Measurements from ENCODE around the gene TIGD2.

DNA sequence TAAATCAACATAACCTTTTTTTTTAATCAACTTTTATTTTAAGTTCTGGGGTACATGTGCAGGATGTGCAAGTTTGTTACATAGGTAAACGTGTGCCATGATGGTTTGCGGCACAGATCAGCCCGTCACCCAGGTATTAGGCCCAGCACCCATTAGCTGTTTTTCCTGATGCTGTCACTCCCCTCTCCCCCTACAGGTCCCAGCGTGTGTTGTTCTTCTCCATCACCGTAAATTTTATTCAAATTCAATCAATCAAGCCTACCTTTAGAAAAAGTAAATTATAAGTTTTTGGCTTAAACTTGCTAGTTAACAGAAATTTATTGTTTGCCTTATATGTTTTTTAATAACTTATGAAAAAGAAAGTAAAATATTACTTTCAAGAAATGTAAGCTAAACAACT, 25.9 kb downstream of the TIGD2 start:
- TF ChIP-seq, protein P1, sequence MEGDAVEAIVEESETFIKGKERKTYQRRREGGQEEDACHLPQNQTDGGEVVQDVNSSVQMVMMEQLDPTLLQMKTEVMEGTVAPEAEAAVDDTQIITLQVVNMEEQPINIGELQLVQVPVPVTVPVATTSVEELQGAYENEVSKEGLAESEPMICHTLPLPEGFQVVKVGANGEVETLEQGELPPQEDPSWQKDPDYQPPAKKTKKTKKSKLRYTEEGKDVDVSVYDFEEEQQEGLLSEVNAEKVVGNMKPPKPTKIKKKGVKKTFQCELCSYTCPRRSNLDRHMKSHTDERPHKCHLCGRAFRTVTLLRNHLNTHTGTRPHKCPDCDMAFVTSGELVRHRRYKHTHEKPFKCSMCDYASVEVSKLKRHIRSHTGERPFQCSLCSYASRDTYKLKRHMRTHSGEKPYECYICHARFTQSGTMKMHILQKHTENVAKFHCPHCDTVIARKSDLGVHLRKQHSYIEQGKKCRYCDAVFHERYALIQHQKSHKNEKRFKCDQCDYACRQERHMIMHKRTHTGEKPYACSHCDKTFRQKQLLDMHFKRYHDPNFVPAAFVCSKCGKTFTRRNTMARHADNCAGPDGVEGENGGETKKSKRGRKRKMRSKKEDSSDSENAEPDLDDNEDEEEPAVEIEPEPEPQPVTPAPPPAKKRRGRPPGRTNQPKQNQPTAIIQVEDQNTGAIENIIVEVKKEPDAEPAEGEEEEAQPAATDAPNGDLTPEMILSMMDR (IDR thresholded peaks at IDR 0.05; ENCODE audit: insufficient read depth, low read length) = no peak
- TF ChIP-seq SPI1 (IDR thresholded peaks at IDR 0.05; ENCODE audit: borderline replicate concordance, low read depth) = no peak

Measured in HL-60 (cell line).